DMS153 treated with DMSO at 0.1 percent for 48 hours (cell line): Measurements from ENCODE around the gene CCDC3.

Source experiments
- DNase-seq: peaks from one replicate; lab custom pipeline; 2025; ENCODE audit not compliant: unreplicated experiment; lab: John Stamatoyannopoulos, UW

Gene CCDC3

DNA sequence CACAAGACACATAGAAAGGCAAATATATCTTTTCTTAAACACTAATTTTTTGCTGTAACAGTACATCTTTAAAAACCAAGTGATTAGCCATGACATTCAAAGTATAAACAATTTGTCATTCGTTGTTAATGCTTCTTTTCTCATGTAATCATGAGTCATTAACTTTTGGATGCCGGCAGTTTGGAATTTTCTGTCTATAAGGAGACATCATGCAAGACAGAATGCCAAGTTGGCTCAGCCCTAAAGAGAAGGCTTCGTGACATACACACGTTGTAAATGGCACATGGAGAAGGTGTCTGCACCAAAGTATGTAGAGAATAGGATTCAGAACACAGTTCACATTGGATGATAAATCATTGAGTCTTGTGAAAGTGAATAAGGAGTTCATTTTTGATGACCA is 35.9 kb downstream of the CCDC3 start:
- DNase-seq: no peak

DNA sequence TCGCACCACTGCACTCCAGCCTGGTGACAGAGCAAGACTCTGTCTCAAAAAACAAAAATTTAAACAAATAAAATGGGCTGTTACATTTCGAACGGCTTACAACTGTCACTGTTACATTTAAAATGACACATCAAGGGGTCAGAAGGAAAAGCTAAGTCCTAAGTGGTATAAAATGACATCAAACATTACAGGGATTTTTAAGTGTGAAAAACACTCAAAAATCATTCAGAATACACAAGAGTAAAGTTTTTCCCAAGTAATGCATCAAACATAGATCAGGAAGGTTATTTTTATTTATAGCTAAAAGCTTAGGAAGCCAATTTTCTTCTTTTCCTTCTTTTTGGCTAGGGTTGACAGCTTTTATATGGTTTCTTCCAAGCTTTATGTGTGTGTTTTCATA is 39.0 kb downstream of the CCDC3 start:
- no peak for DNase-seq

DNA sequence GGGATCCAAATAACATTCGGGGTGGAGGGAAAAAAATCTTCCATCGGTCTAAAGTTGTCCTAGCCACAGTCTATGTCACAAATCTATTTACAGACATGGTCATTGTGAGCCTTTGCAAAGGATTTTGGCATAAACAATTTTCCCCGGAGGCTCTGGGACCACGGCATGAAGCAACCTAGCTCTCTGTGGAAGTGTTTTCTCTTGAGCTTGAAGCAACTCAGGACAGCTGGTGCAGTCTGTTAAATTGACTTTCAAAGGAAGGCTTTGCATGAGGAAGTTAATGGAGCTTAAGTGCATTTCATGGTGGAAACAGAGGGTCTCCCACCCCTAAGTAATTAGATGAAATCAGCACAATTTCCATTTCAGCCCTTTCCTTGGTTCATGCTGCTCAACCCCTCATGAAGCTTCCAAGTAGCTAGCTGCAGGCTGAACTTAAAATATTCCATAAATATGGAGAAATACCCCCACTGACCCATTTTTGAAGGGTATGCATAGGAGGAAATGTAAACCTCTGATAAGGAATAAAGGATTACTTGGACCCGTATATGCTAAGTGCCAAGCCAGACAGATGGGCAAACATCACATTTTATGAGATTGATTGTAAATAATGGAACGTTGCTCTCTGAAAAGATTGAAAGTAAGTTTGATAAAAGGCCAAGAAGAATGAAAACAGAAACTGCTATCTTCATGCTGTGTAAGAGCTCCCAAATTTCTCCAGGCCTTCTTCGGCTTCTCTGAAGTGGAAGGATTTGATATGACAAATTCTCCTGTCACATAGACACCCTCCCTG is 39.9 kb downstream of the CCDC3 start:
- DNase-seq: no peak

- DNase-seq: no peak
Measured at GRCh38 chr10:12960941-12961340, 40.6 kb downstream of the CCDC3 start.

- no peak for DNase-seq
Measured at GRCh38 chr10:12960334-12960898, 41.1 kb downstream of the CCDC3 start.

- DNase-seq: no peak
Measured at GRCh38 chr10:12958546-12959110, 42.9 kb downstream of the CCDC3 start.

GRCh38 chr10:12957081-12957480 is 44.4 kb downstream of the CCDC3 start:
- DNase-seq: no peak

DNA sequence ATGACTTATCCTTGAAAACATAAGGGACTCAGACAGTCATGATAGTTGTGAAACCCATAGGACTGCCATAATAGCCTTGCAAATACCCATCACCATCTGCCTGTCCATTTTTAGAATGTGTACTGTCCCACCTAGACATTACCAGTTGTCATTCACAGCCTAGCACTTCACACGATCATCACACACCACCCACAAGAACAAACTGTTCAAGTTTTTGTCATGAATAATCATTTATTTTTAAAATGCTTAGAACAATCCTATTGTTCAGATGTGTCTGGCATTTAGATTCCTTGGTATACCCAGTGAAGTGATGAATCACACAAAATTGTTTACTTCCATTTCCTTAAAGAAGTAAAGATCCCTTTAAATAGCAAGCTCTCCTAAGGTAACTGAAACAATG is 46.6 kb downstream of the CCDC3 start:
- no peak for DNase-seq

- DNase-seq: no peak
Measured at GRCh38 chr10:12950583-12951128, 50.9 kb downstream of the CCDC3 start.

DNA sequence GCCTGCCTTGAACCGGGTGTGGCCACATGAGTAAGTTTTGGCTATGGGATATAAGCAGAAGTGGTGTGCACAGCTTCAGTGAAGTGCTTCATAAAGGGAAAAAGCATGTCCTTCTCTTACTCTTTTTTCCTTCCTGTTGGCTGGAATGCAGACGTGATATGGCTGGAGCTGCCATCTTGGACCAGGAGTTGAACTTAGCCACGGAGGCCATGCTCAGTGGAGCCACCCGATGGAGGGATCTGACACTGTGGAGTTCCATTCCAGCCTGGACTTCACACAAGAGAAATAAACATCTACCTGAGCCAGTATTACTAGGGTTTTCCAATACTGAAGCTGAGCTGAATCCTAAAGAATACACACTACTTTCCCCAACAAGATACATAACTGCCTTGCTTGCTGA is 52.3 kb downstream of the CCDC3 start:
- no peak for DNase-seq

DNA sequence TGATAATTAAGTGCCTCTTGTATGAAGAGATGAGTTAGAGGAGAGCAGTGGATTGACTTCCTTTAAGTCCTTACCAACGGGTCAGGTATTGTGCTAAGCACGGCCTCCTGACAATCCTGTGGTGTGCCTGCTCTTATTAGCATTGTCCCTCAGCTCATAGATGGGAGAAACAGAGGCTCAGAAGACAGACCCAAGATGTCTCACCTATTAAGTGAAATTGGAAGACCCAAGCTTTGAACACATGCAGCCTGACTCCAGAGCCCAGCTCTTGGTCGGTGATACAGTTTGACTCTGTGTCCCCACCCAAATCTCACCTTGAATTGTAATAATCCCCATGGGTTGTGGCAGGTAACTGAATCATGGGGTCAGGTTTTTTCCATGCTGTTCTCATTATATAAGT is 53.8 kb downstream of the CCDC3 start:
- DNase-seq: no peak

GRCh38 chr10:12946372-12946771 is 55.1 kb downstream of the CCDC3 start:
- no peak for DNase-seq

GRCh38 chr10:12945690-12946359 is 55.7 kb downstream of the CCDC3 start:
- no peak for DNase-seq

DNA sequence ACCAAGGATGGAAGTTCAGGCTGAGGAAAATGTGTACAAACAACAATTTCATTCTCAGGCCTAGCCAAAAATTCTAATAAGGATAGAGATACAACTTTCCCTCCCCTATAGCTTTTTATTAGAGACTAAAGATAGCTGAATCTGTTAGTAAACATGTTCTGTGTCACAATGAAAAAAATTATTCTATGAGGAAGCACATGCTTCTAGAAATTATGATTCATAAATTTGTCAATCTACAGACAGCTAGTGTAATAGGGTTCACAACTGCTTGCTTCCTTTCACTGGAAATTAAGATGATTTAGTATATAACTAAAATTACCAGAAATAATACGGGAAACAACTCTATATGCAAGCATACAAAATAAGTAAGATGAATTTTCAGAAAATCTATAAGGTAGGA is 56.6 kb downstream of the CCDC3 start:
- DNase-seq: no peak

- DNase-seq: no peak
Measured at GRCh38 chr10:12943425-12943824, 58.1 kb downstream of the CCDC3 start.

DNA sequence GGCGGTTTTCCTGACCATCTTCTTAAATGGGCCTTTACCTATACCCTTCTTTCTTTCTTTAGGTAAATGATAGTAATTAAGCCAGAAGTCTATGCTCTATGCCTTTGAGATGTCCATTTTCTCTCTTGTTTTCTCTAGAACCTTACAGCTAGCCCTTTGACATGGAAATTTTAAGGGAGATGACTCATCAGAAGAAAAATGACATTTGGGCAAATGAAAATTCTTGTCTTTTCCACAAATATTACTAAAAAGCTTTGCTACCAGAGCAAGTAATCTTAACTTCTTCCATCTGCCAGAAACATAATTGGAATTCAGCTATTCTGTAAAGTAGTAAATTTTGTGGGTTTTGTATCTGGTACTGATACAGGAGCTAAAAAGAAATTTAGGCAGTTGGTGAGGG is 59.5 kb downstream of the CCDC3 start:
- DNase-seq: no peak

GRCh38 chr10:12940791-12941190 is 60.7 kb downstream of the CCDC3 start:
- no peak for DNase-seq

GRCh38 chr10:12938271-12938670 is 63.2 kb downstream of the CCDC3 start:
- DNase-seq: no peak

- DNase-seq: no peak
Measured at GRCh38 chr10:12937527-12937926, 64.0 kb downstream of the CCDC3 start.

DNA sequence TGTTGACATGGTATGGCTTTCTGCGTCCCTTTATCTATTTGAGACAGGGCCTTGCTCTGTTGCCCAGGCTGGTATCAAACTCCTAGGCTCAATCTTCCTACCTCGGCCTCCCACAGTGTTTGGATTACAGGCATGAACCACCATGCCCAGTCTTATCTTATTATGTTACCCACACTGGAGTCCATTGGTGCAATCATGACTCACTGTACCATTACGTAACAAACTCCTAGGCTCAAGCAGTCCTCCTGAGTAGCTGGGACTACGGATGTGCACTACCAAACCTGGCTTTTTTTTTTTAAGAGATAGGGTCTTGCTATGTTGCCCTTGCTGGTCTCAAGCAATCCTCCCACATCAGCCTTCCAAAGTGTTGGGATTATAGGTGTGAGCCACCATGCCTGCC is 66.7 kb downstream of the CCDC3 start:
- no peak for DNase-seq

DNA sequence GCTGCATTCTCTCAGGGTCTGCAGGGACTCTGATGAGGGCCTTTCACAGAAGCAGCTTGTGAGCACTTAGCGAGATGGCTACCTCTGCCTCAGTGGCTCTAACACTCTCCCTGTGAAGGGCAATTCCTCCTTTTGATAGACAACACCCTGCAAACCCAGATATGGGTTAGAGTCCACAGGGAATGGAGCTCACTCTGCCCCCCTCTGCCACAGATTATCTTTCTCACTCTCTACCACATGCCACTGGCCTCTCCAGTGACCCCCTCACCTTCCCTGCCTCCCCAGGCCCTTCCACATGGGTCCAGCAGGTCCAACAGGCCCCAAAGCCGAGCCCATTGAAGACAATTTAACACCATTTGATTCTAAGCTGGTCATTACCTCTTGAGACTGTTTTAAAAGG is 72.1 kb downstream of the CCDC3 start:
- no peak for DNase-seq

DNA sequence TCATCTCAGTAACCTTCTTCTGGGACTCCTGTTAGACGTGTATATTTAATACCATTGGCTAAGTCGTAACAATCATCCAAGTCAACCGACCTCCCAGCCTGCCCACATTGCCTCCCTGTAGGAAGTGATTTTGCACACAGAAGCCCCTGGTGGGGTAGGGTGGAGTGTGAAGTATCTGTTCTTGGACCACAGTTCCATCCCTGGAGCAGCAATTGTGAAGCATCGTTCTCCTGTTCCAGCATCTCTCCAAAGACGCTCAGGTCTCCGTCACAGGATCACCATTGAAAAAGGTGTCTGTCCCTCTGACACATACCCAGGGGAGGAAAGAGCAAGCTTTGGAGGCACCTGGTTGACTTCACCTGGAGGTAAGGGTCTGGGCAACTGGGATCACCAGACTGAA is 72.9 kb downstream of the CCDC3 start:
- no peak for DNase-seq
